Endodermal cell (in vitro differentiated cells): ENCODE data around the gene GCN1. TPM values are rescaled to one million over a fixed set of nuclear protein-coding genes. Genes with fewer than 3 reads are reported as not detected.

ENCODE experiments used
- DNase-seq: peaks from one replicate; pipeline ENCODE4 v3.0.0-alpha.2; 2017
- H3K27ac ChIP-seq: 2 replicates; pipeline ENCODE4 v1.5.1; 2013; ENCODE audit warnings: mild to moderate bottlenecking, low read depth, low read length, moderate library complexity
- H3K27me3 ChIP-seq: 2 replicates; pipeline ENCODE4 v1.6.1; 2013; ENCODE audit warnings: mild to moderate bottlenecking, low read length, moderate library complexity; ENCODE audit not compliant: insufficient read depth, control insufficient read depth, poor library complexity, severe bottlenecking
- H3K36me3 ChIP-seq: 2 replicates; pipeline ENCODE4 v1.7.0; 2013; ENCODE audit warnings: mild to moderate bottlenecking, low read length, moderate library complexity; ENCODE audit not compliant: control insufficient read depth, insufficient read depth
- H3K4me1 ChIP-seq: one replicate; pipeline ENCODE4 v1.7.0; 2013; ENCODE audit warnings: low read length; ENCODE audit not compliant: control insufficient read depth, insufficient read depth
- H3K4me3 ChIP-seq: 2 replicates; pipeline ENCODE4 v1.5.1; 2013; ENCODE audit warnings: mild to moderate bottlenecking, low read length, moderate library complexity
- H3K9ac ChIP-seq: 2 replicates; pipeline ENCODE4 v1.6.1; 2013; ENCODE audit warnings: mild to moderate bottlenecking, low read length, moderate library complexity; ENCODE audit not compliant: poor library complexity, severe bottlenecking; ENCODE audit errors: extremely low read depth
- H3K9me3 ChIP-seq: 2 replicates; pipeline ENCODE4 v1.6.1; 2013; ENCODE audit warnings: mild to moderate bottlenecking, low read length, moderate library complexity; ENCODE audit not compliant: control insufficient read depth
- H3K27ac Mint-ChIP-seq: 2 replicates; pipeline ENCODE4 v1.8.0; 2020; ENCODE audit warnings: mixed read lengths
- H3K27me3 Mint-ChIP-seq: 2 replicates; pipeline ENCODE4 v1.8.0; 2021; ENCODE audit warnings: mild to moderate bottlenecking, mixed read lengths; ENCODE audit not compliant: insufficient read depth
- H3K36me3 Mint-ChIP-seq: 2 replicates; pipeline ENCODE4 v1.8.0; 2020; ENCODE audit warnings: low read depth, mixed read lengths
- H3K4me1 Mint-ChIP-seq: 2 replicates; pipeline ENCODE4 v1.8.0; 2020; ENCODE audit warnings: mixed read lengths
- H3K4me3 Mint-ChIP-seq: 2 replicates; pipeline ENCODE4 v1.8.0; 2020; ENCODE audit warnings: mild to moderate bottlenecking, moderate library complexity, mixed read lengths
- H3K9me3 Mint-ChIP-seq: 2 replicates; pipeline ENCODE4 v1.8.0; 2020; ENCODE audit warnings: mild to moderate bottlenecking, mixed read lengths
- CTCF ChIP-seq: fragments of 200-600 bp; sonication (generic); conservative IDR thresholded peaks from 2 replicates; pipeline ENCODE4 v1.5.0; 2021; ENCODE audit warnings: antibody characterized with exemption, mild to moderate bottlenecking
- WGBS, 2 experiments: methylation state at CpG; one replicate each; pipeline versions ENCODE4 v1.1.5 to v1.1.7; 2013; ENCODE audit warnings: missing lambda C conversion rate in 2 of 2, mixed read lengths in 1 of 2; ENCODE audit not compliant: insufficient coverage in 1 of 2, insufficient read length in 1 of 2; 5-methylcytosine and 5-hydroxymethylcytosine counted together
- total RNA-seq, 2 donors: library from RNA; stranded (reverse); fragmentation: NEBNext Ultra II Directional in 1 of 2; extraction: Animal tissue kit (Norgen Biotek cat#: 25700) in 1 of 2; gene quantifications; 2 replicates in 1 of 2; 3 replicates in 1 of 2; pipeline ENCODE4 v1.2.1, GENCODE V29; 2021

Gene GCN1
- total RNA-seq, 2 donors from 2014 or later: 133 to 143 TPM

GRCh38 chr12:120095736-120096135 is 98.8 kb downstream of the GCN1 start:
- no peak for TF ChIP-seq CTCF
- H3K4me1 ChIP-seq: peaks cover 3% of the 10 kb centered on the region
- DNase-seq: no peak
- H3K9ac ChIP-seq: no peak overlapping the region
- H3K27ac ChIP-seq: no peak overlapping the region
- no peak overlapping the region for H3K4me3 Mint-ChIP-seq
- peaks cover 30% of the 10 kb centered on the region for H3K36me3 ChIP-seq
- 94 to 96% methylated on average over 5 to 8 of the region's 8 CpGs for WGBS, 2 experiments
- H3K4me3 ChIP-seq: no peak overlapping the region
- H3K27ac Mint-ChIP-seq: no peak overlapping the region
- no peaks in the 10 kb centered on the region for H3K27me3 Mint-ChIP-seq
- no peaks in the 10 kb centered on the region for H3K9me3 ChIP-seq
- H3K36me3 Mint-ChIP-seq: peaks cover 36% of the 10 kb centered on the region
- no peaks in the 10 kb centered on the region for H3K9me3 Mint-ChIP-seq
- no peaks in the 10 kb centered on the region for H3K27me3 ChIP-seq
- peaks cover 2% of the 10 kb centered on the region for H3K4me1 Mint-ChIP-seq

GRCh38 chr12:120095331-120095730 is 99.2 kb downstream of the GCN1 start:
- Histone ChIP-seq H3K4me3 (no peak overlapping the region), H3K27ac (no peak overlapping the region), H3K9ac (no peak overlapping the region), H3K4me1 (peaks cover 3% of the 10 kb centered on the region), H3K36me3 (peaks cover 30% of the 10 kb centered on the region), H3K27me3 (no peaks in the 10 kb centered on the region), H3K9me3 (no peaks in the 10 kb centered on the region)
- no peak overlapping the region for H3K4me3 Mint-ChIP-seq
- no peak for TF ChIP-seq CTCF
- no peaks in the 10 kb centered on the region for H3K27me3 Mint-ChIP-seq
- no peak for DNase-seq
- WGBS, 2 experiments: 92% methylated on average over 13 of the region's 13 CpGs; no CpG with 5 or more reads in 1 of the 2 experiments
- no peaks in the 10 kb centered on the region for H3K9me3 Mint-ChIP-seq
- peaks cover 36% of the 10 kb centered on the region for H3K36me3 Mint-ChIP-seq
- peaks cover 2% of the 10 kb centered on the region for H3K4me1 Mint-ChIP-seq
- no peak overlapping the region for H3K27ac Mint-ChIP-seq

GRCh38 chr12:120094485-120094884 is 100.0 kb downstream of the GCN1 start:
- 83 to 88% methylated on average over 9 of the region's 9 CpGs for WGBS, 2 experiments
- Histone ChIP-seq H3K9me3 (no peaks in the 10 kb centered on the region), H3K36me3 (peaks cover 26% of the 10 kb centered on the region), H3K9ac (no peak overlapping the region), H3K4me1 (peaks cover 3% of the 10 kb centered on the region), H3K4me3 (no peak overlapping the region), H3K27ac (no peak overlapping the region), H3K27me3 (no peaks in the 10 kb centered on the region)
- Mint-ChIP-seq H3K27me3 (no peaks in the 10 kb centered on the region), H3K9me3 (no peaks in the 10 kb centered on the region), H3K4me1 (peaks cover 2% of the 10 kb centered on the region), H3K36me3 (peaks cover 33% of the 10 kb centered on the region), H3K4me3 (no peak overlapping the region), H3K27ac (no peak overlapping the region)
- no peak for DNase-seq
- TF ChIP-seq CTCF: no peak
